ENCODE data around the gene TESK1. TPM values are rescaled to one million over a fixed set of nuclear protein-coding genes. Genes with fewer than 3 reads are reported as not detected.
"Not testable (repeated sequence)": the region's sequence is repeated elsewhere in the genome, so short reads cannot be mapped to it uniquely, and the experiment has no call there.

The TESK1 gene
- total and polyA plus RNA-seq, 2 of the 4 experiments (the other 2 are of a cell fraction) = 3.4 to 21.0 TPM

DNA sequence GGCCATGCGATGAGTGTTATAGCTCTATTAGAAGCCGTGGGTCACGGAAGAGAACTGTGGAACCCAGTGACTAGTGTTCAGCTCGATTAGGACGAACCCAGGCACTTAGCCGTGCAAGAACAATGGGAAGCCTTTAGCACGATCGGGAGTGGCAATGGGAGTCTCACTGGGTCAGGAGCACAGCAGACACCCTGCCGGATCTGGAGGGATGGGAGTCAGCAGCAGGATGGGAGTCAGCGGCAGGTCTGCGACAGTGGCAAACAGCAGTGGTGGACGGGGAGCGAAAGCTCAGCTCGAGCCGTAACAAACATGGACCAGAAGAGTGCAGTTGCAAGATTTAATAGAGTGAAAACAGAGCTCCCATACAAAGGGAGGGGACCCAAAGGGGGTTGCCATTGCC is 35.4 kb downstream of the TESK1 start:
- H3K79me1 ChIP-seq (ENCODE audit: low read depth in 1 of 2, low read length in 2 of 2); H2BK5ac ChIP-seq (ENCODE audit: low read depth, low read length, poor library complexity, severe bottlenecking); H3K27me3 ChIP-seq (ENCODE audit: control insufficient read depth, insufficient read depth, low read length); H2BK20ac ChIP-seq (ENCODE audit: low read depth, low read length); H3K9ac ChIP-seq (ENCODE audit: low read depth, low read length); H2AK5ac ChIP-seq (ENCODE audit: low read depth, low read length); POLR2A ChIA-PET (ENCODE audit: unreplicated experiment); H4K8ac ChIP-seq (ENCODE audit: low read depth in 2 of 2, low read length in 2 of 2); H3K4me3 ChIP-seq (ENCODE audit: insufficient read depth, low read depth, low read length); H3K4ac ChIP-seq (ENCODE audit: low read depth, low read length); H4K20me1 ChIP-seq (ENCODE audit: insufficient read depth, low read length); H2BK15ac ChIP-seq (ENCODE audit: low read depth, low read length); H2AK9ac ChIP-seq (replicated peaks; ENCODE audit: low read depth, low read length, poor library complexity); H3K18ac ChIP-seq (ENCODE audit: low read depth, low read length); H3K4me2 ChIP-seq (ENCODE audit: low read depth, low read length); BruUV-seq (replicated peaks); H3K56ac ChIP-seq (ENCODE audit: extremely low read depth, insufficient read depth, low read length); H3K14ac ChIP-seq (replicated peaks; ENCODE audit: low read depth, low read length); in situ Hi-C loops (cut with MboI; ENCODE audit: low sequenced_read_pairs); H3K36me3 ChIP-seq (ENCODE audit: control insufficient read depth, insufficient read depth, low read length); H4K91ac ChIP-seq (ENCODE audit: insufficient read depth, low read depth, low read length); intact Hi-C loops (cut with micrococcal nuclease); ATAC-seq (ENCODE audit: low read depth); H3K9me3 ChIP-seq (ENCODE audit: control insufficient read depth, insufficient read depth, low read length); H2BK120ac ChIP-seq (ENCODE audit: low read depth, low read length); H4K5ac ChIP-seq (ENCODE audit: low read depth, low read length); DNase-seq; H3K27ac ChIP-seq (ENCODE audit: insufficient read depth, low read length); H2AFZ ChIP-seq (replicated peaks; ENCODE audit: low read length, poor library complexity); H3K9me1 ChIP-seq (ENCODE audit: insufficient read depth, low read length); H3K23ac ChIP-seq (ENCODE audit: low read depth, low read length); H3K4me1 ChIP-seq (ENCODE audit: control insufficient read depth, insufficient read depth, low read length); CTCF ChIA-PET; dilution Hi-C loops (cut with HindIII; ENCODE audit: low sequenced_read_pairs, unreplicated experiment): not testable (repeated sequence)
- WGBS, 2 experiments (ENCODE audit: extremely low coverage in 2 of 2, insufficient read length in 1 of 2) = 94% methylated on average over 12 of the region's 15 CpGs; no CpG with 5 or more reads in 1 of the 2 experiments

DNA sequence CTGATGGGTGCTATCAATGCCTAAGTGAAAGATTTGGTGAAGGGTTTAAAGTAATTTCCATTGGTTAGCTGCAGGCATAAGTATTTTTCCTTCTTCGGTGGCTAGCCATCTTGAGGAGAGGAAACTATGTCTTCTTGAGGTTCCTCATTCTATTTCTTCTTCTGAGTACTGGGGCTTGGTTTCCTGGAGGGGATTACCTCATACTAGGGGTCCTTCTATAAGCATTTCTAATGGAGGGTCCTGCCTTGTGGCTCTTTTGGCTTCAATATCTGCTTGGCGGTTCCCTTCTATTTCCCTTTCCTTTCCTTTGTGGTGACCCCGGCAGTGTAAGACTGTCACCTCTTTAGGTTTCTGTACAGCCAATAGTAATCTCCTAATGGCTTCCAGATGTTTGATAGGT is 36.4 kb downstream of the TESK1 start:
- H2BK20ac ChIP-seq (ENCODE audit: low read depth, low read length); H3K27ac ChIP-seq (ENCODE audit: insufficient read depth, low read length); H3K4ac ChIP-seq (ENCODE audit: low read depth, low read length); H2BK5ac ChIP-seq (ENCODE audit: low read depth, low read length, poor library complexity, severe bottlenecking); dilution Hi-C loops (cut with HindIII; ENCODE audit: low sequenced_read_pairs, unreplicated experiment); intact Hi-C loops (cut with micrococcal nuclease); ATAC-seq (ENCODE audit: low read depth); H3K36me3 ChIP-seq (ENCODE audit: control insufficient read depth, insufficient read depth, low read length); H3K4me2 ChIP-seq (ENCODE audit: low read depth, low read length); H3K4me3 ChIP-seq (ENCODE audit: insufficient read depth, low read depth, low read length); H3K79me1 ChIP-seq (ENCODE audit: low read depth in 1 of 2, low read length in 2 of 2); H2BK15ac ChIP-seq (ENCODE audit: low read depth, low read length); H3K14ac ChIP-seq (replicated peaks; ENCODE audit: low read depth, low read length); H4K5ac ChIP-seq (ENCODE audit: low read depth, low read length); H4K91ac ChIP-seq (ENCODE audit: insufficient read depth, low read depth, low read length); H3K23ac ChIP-seq (ENCODE audit: low read depth, low read length); H3K18ac ChIP-seq (ENCODE audit: low read depth, low read length); H2BK120ac ChIP-seq (ENCODE audit: low read depth, low read length); H3K9me3 ChIP-seq (ENCODE audit: control insufficient read depth, insufficient read depth, low read length); H3K9me1 ChIP-seq (ENCODE audit: insufficient read depth, low read length); H3K27me3 ChIP-seq (ENCODE audit: control insufficient read depth, insufficient read depth, low read length); H2AK9ac ChIP-seq (replicated peaks; ENCODE audit: low read depth, low read length, poor library complexity); H4K8ac ChIP-seq (ENCODE audit: low read depth in 2 of 2, low read length in 2 of 2); H4K20me1 ChIP-seq (ENCODE audit: insufficient read depth, low read length); H2AFZ ChIP-seq (replicated peaks; ENCODE audit: low read length, poor library complexity); in situ Hi-C loops (cut with MboI; ENCODE audit: low sequenced_read_pairs); H3K9ac ChIP-seq (ENCODE audit: low read depth, low read length); POLR2A ChIA-PET (ENCODE audit: unreplicated experiment); CTCF ChIA-PET; DNase-seq; H3K56ac ChIP-seq (ENCODE audit: extremely low read depth, insufficient read depth, low read length); H3K4me1 ChIP-seq (ENCODE audit: control insufficient read depth, insufficient read depth, low read length); BruUV-seq (replicated peaks); H2AK5ac ChIP-seq (ENCODE audit: low read depth, low read length): not testable (repeated sequence)
- no CpG with 5 or more reads among the region's 3 CpGs for WGBS, 2 experiments (ENCODE audit: extremely low coverage in 2 of 2, insufficient read length in 1 of 2)

Data from IMR-90 (cell line).